HG02943 (cell line): Measurements from ENCODE around the gene ROS1.
"Not testable (repeated sequence)": the region's sequence is repeated elsewhere in the genome, so short reads cannot be mapped to it uniquely, and the experiment has no call there.

Experiments
- ATAC-seq: cut with Tn5 transposase; IDR thresholded peaks from one replicate; pipeline ENCODE4 v1.9.1; 2021; ENCODE audit warnings: mild to moderate bottlenecking, low read depth, moderate library complexity; ENCODE audit not compliant: unreplicated experiment

Gene ROS1

DNA sequence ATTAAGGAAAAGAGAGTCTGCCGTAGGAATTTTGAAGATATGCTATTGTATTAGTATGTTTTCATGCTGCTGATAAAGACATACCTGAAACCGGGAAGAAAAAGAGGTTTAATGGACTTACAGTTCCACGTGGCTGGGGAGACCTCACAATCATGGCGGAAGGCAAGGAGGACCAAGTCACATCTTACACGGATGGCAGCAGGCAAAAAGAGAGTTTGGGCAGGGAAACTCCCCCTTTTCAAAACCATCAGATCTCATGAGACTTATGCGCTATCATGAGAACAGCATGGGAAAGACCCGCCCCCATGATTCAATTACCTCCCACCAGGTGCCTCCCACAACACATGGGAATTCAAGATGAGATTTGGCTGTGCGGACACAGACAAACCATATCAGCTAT, 16.6 kb upstream of the ROS1 start:
- ATAC-seq: not testable (repeated sequence)

- no peak for ATAC-seq
Observed at GRCh38 chr6:117441824-117442264, 16.1 kb upstream of the ROS1 start.

GRCh38 chr6:117440706-117441525, 15.2 kb upstream of the ROS1 start:
- ATAC-seq: no peak

- no peak for ATAC-seq
Observed at GRCh38 chr6:117432273-117432672, 6.5 kb upstream of the ROS1 start.

DNA sequence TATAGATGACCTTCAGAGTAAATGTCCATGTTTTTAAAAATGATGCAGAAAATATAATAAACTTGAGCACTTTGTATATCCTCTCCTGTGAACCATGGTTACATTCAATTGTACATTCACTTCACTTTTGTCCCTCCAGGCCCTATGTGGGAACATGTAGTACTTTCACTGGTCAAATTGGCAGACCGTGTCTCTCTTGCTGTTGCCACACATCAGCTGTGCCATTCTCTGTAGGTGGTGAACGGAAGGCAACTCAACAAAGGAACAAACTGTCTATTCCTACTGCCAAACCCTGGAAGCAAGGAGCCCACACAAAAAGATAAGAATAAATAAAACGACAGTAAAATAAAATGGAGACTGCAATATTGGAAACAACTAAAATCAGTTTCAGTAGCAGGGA, 2.0 kb downstream of the ROS1 start:
- no peak for ATAC-seq

GRCh38 chr6:117418320-117418719, 7.4 kb downstream of the ROS1 start:
- no peak for ATAC-seq

DNA sequence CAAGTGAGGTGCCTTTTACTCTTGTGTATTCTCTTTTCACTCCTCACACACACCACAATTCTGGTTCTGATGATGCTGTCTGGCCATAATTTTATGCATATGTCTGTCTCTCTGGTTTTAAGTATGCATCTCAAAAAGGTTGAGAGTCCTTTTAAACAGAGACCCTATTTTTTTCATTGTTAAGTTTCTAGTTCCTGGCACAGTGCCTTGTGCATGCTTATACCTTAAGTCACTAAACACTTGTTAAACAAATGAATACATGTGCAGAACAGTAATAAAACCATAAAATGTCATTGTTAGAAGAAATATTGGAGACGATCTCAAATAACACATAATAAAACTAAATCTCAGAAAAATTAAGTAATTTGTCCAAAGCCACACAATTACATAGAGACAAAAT, 7.9 kb downstream of the ROS1 start:
- ATAC-seq: no peak

- no peak for ATAC-seq
Observed at GRCh38 chr6:117414770-117415169, 11.0 kb downstream of the ROS1 start.

DNA sequence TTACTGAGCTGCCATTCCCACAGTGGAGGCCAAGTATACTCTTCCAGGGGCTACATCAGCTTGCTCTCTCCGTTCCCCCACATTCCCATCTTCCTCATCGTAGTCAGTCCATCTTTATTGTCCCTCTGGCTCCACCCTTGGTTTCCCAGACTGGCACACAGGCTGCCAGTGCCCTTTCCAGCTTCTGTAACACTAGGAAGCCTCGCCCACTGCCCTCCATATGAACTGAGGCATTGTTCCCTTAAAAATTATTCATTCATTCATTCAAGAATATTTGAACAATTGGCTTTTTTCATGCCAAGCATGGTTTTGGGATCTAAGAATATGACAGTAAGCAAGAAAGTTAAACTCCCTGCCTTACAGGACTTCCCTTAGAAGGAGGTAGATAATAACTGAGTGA, 14.3 kb downstream of the ROS1 start:
- no peak for ATAC-seq

GRCh38 chr6:117409863-117410262, 15.9 kb downstream of the ROS1 start:
- ATAC-seq: no peak

GRCh38 chr6:117409420-117409819, 16.3 kb downstream of the ROS1 start:
- ATAC-seq: no peak

GRCh38 chr6:117404548-117404947, 21.2 kb downstream of the ROS1 start:
- ATAC-seq: no peak

DNA sequence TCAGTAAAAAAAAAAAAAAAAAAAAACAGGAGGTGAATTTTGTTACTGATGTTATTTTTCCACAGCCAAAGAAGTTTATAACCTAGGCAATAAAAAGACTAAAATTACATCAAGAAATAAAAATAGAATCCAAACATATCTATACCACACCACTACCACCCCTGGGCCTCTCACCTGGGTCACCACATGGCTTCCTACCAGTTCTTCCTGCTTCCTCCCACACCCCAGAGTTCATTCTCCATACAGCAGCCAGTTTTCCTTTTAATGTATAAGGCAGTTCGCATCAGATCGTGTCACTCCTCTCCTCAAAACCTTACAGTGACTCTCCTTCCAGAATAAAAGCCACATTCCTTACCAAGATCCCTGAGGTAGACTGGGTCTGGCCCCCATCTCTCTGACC, 23.9 kb downstream of the ROS1 start:
- no peak for ATAC-seq

DNA sequence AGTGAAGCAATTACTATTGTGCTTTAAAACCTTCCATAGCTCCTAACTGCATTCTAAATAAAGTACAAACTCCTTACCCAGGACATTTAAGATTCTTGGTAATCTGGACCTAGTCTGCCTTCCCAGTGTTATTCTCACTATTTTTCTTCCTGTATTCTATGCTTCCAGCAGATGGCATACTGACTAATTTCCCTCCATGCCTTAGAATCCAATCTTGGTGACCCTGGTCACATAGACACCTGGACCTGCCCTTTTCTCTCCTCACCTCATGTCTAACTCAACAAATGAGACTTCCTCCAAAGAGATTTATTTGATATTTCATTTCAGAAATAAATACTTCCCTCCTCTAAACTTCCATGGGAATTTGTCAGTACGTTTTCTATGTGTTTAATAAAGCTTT, 25.8 kb downstream of the ROS1 start:
- ATAC-seq: no peak

DNA sequence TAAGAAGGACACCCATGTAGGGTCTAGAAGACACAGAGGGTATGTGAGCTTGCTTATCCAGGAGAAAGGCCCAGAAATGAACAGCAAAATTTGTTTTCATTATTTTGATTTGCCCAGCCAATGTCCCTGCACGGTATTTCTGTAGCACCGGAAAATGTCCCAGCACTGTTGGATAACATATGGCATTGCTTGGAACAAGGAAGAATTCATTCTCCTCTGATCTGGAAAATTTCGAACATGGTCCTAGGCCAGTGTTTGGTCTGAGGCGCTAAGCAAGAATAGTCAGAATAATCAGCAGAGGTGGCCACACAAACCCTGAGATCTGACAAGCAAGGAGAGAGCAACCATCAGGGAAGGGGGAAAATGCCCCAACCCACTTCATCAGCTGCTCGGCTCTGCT, 26.6 kb downstream of the ROS1 start:
- ATAC-seq: no peak

DNA sequence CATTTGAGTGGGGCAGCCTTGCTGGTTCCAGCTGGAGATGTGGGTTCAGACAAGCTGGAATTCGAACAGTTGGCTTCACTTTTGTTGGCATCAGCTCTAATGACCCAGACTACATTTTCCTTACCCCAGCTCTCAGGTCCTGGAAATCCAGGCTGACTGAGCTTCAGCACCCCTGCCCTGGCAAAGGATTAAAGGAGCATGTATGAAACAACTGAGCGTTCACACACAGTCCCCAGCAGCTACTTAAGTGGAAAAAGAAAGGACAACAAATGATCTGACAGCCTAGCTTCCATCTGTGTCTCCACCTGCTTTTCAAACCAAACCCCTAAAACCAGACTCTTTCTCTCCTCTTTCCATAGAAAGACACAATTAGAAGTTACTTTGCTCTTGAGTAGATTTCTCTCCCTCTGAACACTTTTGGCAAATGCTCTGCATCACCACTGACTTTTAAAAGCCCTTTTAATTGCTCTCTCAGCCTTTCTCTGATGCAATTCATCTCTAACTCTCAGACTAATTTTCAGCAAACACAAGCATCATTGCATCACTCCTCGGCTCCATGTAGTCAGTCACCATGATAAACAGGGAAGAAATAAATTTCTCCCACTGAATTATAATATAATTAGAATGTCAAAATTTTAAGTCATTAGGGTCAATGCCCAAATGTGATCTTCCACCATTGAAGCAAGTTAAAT, 28.1 kb downstream of the ROS1 start:
- no peak for ATAC-seq

- no peak for ATAC-seq
Observed at GRCh38 chr6:117396228-117396627, 29.5 kb downstream of the ROS1 start.

DNA sequence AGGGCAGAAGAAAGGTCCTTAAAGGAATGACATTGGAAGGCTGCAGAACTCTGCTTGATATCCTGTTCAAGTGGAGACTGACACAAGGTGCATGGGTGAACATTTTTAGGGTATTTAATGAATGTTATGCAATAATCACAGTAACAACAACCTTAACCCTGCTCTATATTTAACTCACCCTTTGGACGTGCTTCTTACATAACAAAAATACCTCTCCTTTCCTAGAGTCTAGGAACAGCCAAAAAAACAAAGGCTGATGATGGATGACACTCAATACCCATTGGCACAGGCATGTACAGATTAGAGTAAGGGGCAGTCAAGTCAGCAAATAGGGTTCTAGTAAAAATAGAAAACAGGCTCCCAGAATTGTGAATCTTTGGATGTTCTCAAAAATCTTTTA, 30.6 kb downstream of the ROS1 start:
- no peak for ATAC-seq

- ATAC-seq: no peak
Observed at GRCh38 chr6:117393045-117393444, 32.7 kb downstream of the ROS1 start.

DNA sequence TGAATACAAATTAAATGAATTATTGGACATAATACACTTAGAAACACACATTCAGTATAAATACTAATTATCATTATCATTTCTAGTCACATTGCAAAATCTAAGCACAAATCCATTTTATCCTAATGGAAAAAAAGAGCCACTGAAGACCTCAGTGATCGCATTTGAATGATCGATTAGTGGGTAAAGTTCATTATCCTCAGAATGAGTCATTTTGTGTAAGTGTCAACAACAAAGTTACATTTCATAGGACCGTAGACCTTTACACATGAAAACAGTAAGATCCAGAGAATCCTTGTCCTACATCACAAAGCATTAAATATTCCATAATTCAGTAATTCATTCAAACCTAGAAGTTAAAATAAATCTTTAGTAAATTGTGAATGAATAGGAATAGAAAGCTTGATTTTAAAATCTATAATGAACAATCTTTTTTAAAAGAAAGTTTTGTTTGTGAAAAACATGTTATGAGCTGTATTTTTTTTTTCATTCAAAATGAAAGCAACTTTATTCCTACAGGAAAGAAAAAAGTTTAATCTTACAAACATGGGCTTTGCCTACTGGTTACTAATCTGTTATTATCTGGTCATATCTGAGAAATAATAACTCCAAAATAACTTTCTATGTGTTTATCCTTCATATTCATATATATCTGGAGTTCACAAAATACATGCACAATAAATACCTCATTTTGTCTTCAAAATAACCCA, 33.7 kb downstream of the ROS1 start:
- ATAC-seq: no peak
